ENCODE data around the gene TIMD4. TPM values are rescaled to one million over a fixed set of nuclear protein-coding genes. Genes with fewer than 3 reads are reported as not detected.

TIMD4 gene
- total RNA-seq, 1 experiment from 2014 or later: not detected

- Histone ChIP-seq H3K4me3 (ENCODE audit: low read depth in 2 of 2, low read length in 2 of 2) (no peak overlapping the region), H3K9me3 (ENCODE audit: control insufficient read depth, insufficient read depth, low read depth, low read length) (no peaks in the 10 kb centered on the region), H3K27me3 (ENCODE audit: control insufficient read depth, insufficient read depth, low read length) (no peaks in the 10 kb centered on the region), H3K4me1 (ENCODE audit: control insufficient read depth, insufficient read depth, low read length) (no peaks in the 10 kb centered on the region), H3K27ac (ENCODE audit: low read length) (no peak overlapping the region), H3K36me3 (ENCODE audit: control insufficient read depth, insufficient read depth, low read length) (no peaks in the 10 kb centered on the region)
- CTCF ChIA-PET: no interaction called here
- TF ChIP-seq TCF7L2 (IDR thresholded peaks at IDR 0.05; ENCODE audit: low read depth, low read length) (no peak), CTCF (IDR thresholded peaks at IDR 0.05) (no peak), SIN3A (IDR thresholded peaks at IDR 0.05; ENCODE audit: borderline replicate concordance, insufficient read depth, low read depth, low read length) (no peak), POLR2AphosphoS5 (IDR thresholded peaks at IDR 0.05; ENCODE audit: low read depth, low read length) (no peak), REST (IDR thresholded peaks at IDR 0.05; ENCODE audit: insufficient read depth in 1 of 2, low read depth in 2 of 2, low read length in 1 of 2) (no peak)
- in situ Hi-C loops (cut with HindIII; ENCODE audit: low pct_unique_long_range_greater_than_20kb, low sequenced_read_pairs): no loop called here
- no peak for ATAC-seq
- POLR2A ChIA-PET: no interaction called here
- no TSS peak for BruUV-seq (replicated peaks)
- intact Hi-C loops (cut with micrococcal nuclease; ENCODE audit: unreplicated experiment): no loop called here
- no peak for DNase-seq (ENCODE audit: low read depth, low spot score)
These were observed 11.7 kb downstream of the TIMD4 start for GRCh38 chr5:156951359-156951758.

DNA sequence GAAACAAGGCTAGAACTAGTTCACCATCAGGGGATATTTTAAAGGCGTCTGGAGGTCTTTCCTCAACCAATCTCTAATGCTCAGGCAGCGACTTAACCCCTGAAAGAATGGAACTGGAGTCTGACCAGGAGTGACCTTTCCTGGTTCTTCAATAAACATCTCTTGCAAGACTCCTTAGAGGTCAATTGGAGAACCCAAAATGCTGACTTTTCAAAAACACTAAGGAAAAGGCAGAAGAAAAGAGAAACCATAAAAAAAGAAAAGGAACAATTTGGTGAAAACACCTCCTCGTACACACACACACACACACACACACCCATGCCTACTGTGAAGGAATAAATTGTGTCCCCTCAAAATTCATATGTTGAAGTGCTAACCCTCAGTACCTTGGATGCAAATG, 12.3 kb downstream of the TIMD4 start:
- Histone ChIP-seq H3K4me3 (ENCODE audit: low read depth in 2 of 2, low read length in 2 of 2) (no peak overlapping the region), H3K4me1 (ENCODE audit: control insufficient read depth, insufficient read depth, low read length) (no peaks in the 10 kb centered on the region), H3K27ac (ENCODE audit: low read length) (no peak overlapping the region), H3K27me3 (ENCODE audit: control insufficient read depth, insufficient read depth, low read length) (no peaks in the 10 kb centered on the region), H3K9me3 (ENCODE audit: control insufficient read depth, insufficient read depth, low read depth, low read length) (no peaks in the 10 kb centered on the region), H3K36me3 (ENCODE audit: control insufficient read depth, insufficient read depth, low read length) (no peaks in the 10 kb centered on the region)
- intact Hi-C loops (cut with micrococcal nuclease; ENCODE audit: unreplicated experiment): no loop called here
- POLR2A ChIA-PET: no interaction called here
- in situ Hi-C loops (cut with HindIII; ENCODE audit: low pct_unique_long_range_greater_than_20kb, low sequenced_read_pairs): no loop called here
- no TSS peak for BruUV-seq (replicated peaks)
- no peak for DNase-seq (ENCODE audit: low read depth, low spot score)
- CTCF ChIA-PET: no interaction called here
- no peak for ATAC-seq
- TF ChIP-seq CTCF (IDR thresholded peaks at IDR 0.05) (no peak), REST (IDR thresholded peaks at IDR 0.05; ENCODE audit: insufficient read depth in 1 of 2, low read depth in 2 of 2, low read length in 1 of 2) (no peak), POLR2AphosphoS5 (IDR thresholded peaks at IDR 0.05; ENCODE audit: low read depth, low read length) (no peak), SIN3A (IDR thresholded peaks at IDR 0.05; ENCODE audit: borderline replicate concordance, insufficient read depth, low read depth, low read length) (no peak), TCF7L2 (IDR thresholded peaks at IDR 0.05; ENCODE audit: low read depth, low read length) (no peak)
